Ectodermal cell (in vitro differentiated cells): ENCODE data around the gene MXRA8.
A peak's percentile ranks its signal among the peaks of the same experiment; 100 is the strongest.

ENCODE experiments used
- H3K27ac ChIP-seq: 2 replicates; pipeline ENCODE4 v1.7.0; 2013; ENCODE audit warnings: mild to moderate bottlenecking, low read depth, low read length; ENCODE audit not compliant: insufficient read depth, poor library complexity, severe bottlenecking
- H3K27me3 ChIP-seq: 2 replicates; pipeline ENCODE4 v1.7.0; 2013; ENCODE audit warnings: mild to moderate bottlenecking, low read length; ENCODE audit not compliant: insufficient read depth, control insufficient read depth, poor library complexity, severe bottlenecking
- H3K36me3 ChIP-seq: one replicate; pipeline ENCODE4 v1.7.0; 2013; ENCODE audit warnings: low read length; ENCODE audit not compliant: control insufficient read depth, insufficient read depth
- H3K4me1 ChIP-seq: one replicate; pipeline ENCODE4 v1.7.0; 2013; ENCODE audit warnings: low read length; ENCODE audit not compliant: control insufficient read depth, insufficient read depth
- H3K4me3 ChIP-seq: 2 replicates; pipeline ENCODE4 v1.7.0; 2013; ENCODE audit warnings: low read depth, low read length, control low read depth; ENCODE audit not compliant: insufficient read depth
- H3K9me3 ChIP-seq: 2 replicates; pipeline ENCODE4 v1.7.0; 2013; ENCODE audit warnings: mild to moderate bottlenecking, low read length, moderate library complexity; ENCODE audit not compliant: control insufficient read depth
- WGBS, 2 experiments: methylation state at CpG; one replicate each; pipeline ENCODE4 v1.1.7; 2013; ENCODE audit warnings: missing lambda C conversion rate in 2 of 2; 5-methylcytosine and 5-hydroxymethylcytosine counted together

Gene MXRA8

DNA sequence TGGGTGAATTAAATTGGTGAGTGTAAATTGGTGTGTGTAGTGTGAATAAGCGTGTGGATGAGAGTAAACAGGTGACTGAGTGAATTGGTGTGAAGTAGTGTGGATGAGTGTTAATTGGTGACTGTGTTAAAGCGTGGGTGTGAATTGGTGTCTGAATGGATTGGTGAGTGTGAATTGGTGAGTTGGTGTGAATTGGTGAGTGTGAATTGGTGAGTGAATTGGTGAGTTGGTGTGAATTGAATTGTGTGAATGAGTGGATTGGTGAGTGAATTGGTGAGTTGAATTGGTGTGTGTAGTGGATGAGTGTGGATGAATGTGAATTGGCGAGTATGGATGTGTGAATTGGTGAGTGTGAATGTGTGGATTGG lies 8.3 kb upstream of the MXRA8 start:
- no peaks in the 10 kb centered on the region for H3K36me3 ChIP-seq
- no peaks in the 10 kb centered on the region for H3K27me3 ChIP-seq
- H3K9me3 ChIP-seq = peaks cover 6% of the 10 kb centered on the region
- no peak overlapping the region for H3K27ac ChIP-seq
- H3K4me3 ChIP-seq = no peak overlapping the region
- peaks cover 6% of the 10 kb centered on the region for H3K4me1 ChIP-seq
- WGBS, 2 experiments = 94 to 95% methylated on average over 3 of the region's 3 CpGs

DNA sequence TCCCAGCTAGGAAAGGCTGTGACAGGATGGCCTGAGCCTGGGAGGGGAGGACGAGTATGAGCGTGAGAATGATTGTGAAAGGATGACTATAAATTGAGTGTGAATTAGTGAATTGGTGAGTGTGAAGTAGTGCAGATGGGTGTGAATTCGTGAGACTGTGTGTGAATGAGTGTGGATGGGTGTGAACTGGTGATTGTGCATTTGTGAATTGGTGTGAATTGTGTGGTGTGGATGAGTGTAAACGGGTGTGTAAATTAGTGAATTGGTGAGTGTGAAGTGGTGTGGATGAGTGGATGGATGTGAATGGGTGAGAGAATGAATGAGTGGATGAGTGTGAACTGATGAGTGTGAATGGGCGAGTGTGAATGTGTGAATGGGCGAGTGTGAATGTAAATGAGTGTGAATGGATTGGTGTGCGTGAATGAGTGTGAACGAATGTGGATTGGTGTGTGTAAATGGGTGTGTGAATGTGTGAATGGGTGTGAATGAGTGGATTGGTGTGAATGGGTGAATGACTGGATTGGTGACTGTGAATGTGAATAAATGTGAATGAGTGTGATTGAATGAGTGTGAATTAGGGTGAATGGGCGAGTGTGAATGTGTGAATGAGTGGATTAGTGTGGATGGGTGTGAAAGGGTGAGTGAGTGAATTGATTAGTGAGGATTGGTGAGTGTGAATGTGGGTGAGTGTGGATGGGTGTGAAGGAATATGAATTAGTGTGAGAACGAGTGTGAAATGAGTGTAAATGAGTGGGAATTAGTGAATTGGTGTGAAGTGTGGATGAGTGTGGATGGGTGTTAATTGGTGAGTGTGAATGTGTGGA lies 7.7 kb upstream of the MXRA8 start:
- 81 to 82% methylated on average over 10 of the region's 10 CpGs for WGBS, 2 experiments
- H3K36me3 ChIP-seq = no peaks in the 10 kb centered on the region
- peaks cover 12% of the 10 kb centered on the region for H3K4me1 ChIP-seq
- H3K27me3 ChIP-seq = no peaks in the 10 kb centered on the region
- H3K4me3 ChIP-seq = no peak overlapping the region
- peaks cover 6% of the 10 kb centered on the region for H3K9me3 ChIP-seq
- no peak overlapping the region for H3K27ac ChIP-seq

DNA sequence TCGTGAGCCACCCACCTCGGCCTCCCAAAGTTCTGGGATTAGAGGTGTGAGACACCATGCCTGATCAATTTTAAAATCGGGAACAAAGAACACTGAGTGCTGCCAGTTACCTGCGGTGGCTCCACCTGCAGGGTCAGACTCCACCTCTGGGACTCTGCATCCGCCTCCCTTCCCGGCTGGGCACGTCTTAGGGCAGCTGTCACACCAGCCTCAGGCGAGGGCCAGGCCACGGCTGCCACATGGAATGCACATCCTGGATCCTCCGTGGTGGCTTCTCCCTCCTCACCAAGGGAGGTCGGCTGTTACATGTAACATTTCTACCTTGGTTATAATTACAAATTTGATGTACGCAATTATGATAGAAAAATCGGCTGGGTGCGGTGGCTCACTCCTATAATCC lies 5.9 kb upstream of the MXRA8 start:
- 83 to 86% methylated on average over 14 of the region's 14 CpGs for WGBS, 2 experiments
- H3K9me3 ChIP-seq = peaks cover 6% of the 10 kb centered on the region
- H3K4me3 ChIP-seq = no peak overlapping the region
- H3K4me1 ChIP-seq = peaks cover 29% of the 10 kb centered on the region
- no peak overlapping the region for H3K27ac ChIP-seq
- H3K36me3 ChIP-seq = no peaks in the 10 kb centered on the region
- no peaks in the 10 kb centered on the region for H3K27me3 ChIP-seq

DNA sequence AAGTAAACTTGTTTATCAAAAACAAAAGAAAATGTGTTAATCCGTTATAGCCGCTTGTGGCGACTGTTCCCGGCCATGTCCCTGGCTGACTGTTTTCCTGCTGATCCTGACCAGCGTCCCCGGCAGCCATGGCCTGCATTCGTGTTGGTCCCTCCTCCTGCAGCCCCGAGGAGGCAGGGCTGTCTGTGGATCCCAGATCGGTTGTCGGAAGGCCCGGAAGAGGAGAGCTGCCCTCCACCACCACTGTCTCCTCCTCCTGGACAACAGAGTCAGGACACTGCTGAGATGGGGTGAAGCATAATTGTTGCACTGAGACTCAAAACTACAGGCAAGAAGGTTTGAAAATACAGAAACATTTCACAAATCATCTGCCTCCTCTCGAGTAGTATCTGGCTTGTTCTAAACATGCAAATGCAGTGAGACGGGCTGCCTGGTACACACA lies 3.6 kb upstream of the MXRA8 start:
- no peaks in the 10 kb centered on the region for H3K36me3 ChIP-seq
- peaks cover 43% of the 10 kb centered on the region for H3K4me1 ChIP-seq
- peaks cover 6% of the 10 kb centered on the region for H3K9me3 ChIP-seq
- no peak overlapping the region for H3K27ac ChIP-seq
- 42 to 45% methylated on average over 13 of the region's 13 CpGs for WGBS, 2 experiments
- no peaks in the 10 kb centered on the region for H3K27me3 ChIP-seq
- H3K4me3 ChIP-seq = no peak overlapping the region

DNA sequence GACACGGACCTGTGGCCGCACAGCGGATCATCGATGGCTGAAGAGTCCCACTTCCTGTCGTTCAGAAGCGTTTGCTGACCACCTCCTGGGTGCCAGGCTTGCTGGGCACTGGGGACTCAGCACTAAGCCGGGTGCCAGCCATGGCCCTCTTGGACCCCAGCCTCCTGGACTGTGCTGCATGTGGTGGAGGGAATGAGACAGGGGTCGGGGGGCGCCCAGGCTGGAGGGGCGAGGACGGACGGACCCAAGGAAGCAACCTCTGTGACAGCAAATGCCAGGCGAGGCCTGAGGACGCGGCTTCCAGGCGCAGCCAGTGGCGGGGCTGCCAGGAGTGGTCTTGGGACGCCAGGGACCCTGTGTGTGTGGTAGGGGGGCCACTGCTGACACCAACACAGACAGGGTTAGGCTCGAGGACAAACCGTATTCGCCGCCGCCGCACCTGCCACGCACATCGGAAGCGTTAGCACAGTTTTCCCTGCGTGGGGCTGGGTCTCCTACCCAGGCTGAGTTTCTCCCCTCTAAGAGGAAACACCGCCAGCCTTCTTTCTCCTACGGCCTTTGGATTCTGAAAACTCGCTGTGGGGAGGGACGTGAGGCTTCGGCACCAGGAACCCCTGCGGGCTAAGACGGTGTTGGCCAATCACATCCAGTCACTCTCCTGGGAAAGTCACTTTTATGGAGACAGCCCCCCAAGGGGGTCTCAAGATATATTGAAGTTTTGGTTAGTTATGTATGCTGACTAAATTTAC lies 3.1 kb upstream of the MXRA8 start:
- H3K4me3 ChIP-seq = no peak overlapping the region
- 77 to 80% methylated on average over 34 to 35 of the region's 35 CpGs for WGBS, 2 experiments
- H3K27me3 ChIP-seq = no peaks in the 10 kb centered on the region
- H3K36me3 ChIP-seq = no peaks in the 10 kb centered on the region
- H3K27ac ChIP-seq = no peak overlapping the region
- peaks cover 48% of the 10 kb centered on the region for H3K4me1 ChIP-seq
- peaks cover 5% of the 10 kb centered on the region for H3K9me3 ChIP-seq

DNA sequence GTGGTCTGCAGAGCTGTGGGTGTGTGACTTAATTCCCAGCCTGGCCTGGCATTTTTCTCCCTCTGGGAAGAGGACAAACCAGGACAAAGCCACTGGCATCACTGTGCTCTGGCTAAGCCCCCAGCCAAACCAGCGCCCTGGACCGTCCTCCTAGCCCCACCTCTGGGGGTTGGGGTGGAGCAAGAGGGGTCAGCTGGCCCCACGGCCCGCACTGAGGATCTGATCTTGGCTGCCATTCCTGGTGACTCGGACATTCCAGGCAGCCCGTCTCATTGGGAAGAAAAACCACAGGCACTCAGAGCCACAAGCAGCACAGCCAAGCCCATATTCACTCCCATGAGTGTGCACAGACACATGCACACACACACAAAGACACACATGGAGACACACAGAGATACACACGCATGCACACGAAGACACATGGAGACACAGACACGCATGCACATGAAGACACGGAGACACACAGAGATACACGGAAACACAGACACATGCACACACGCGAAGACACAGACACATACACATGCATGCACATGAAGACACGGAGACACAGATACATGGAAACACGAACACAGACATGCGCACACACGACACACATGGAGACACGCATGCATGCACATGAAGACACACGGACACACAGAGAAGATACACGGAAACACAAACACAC lies 2.3 kb upstream of the MXRA8 start:
- H3K27ac ChIP-seq = peak overlapping the region; percentile 88
- peaks cover 48% of the 10 kb centered on the region for H3K4me1 ChIP-seq
- no peak overlapping the region for H3K4me3 ChIP-seq
- no peaks in the 10 kb centered on the region for H3K36me3 ChIP-seq
- H3K9me3 ChIP-seq = no peaks in the 10 kb centered on the region
- H3K27me3 ChIP-seq = no peaks in the 10 kb centered on the region
- WGBS, 2 experiments = 78 to 82% methylated on average over 20 of the region's 20 CpGs

DNA sequence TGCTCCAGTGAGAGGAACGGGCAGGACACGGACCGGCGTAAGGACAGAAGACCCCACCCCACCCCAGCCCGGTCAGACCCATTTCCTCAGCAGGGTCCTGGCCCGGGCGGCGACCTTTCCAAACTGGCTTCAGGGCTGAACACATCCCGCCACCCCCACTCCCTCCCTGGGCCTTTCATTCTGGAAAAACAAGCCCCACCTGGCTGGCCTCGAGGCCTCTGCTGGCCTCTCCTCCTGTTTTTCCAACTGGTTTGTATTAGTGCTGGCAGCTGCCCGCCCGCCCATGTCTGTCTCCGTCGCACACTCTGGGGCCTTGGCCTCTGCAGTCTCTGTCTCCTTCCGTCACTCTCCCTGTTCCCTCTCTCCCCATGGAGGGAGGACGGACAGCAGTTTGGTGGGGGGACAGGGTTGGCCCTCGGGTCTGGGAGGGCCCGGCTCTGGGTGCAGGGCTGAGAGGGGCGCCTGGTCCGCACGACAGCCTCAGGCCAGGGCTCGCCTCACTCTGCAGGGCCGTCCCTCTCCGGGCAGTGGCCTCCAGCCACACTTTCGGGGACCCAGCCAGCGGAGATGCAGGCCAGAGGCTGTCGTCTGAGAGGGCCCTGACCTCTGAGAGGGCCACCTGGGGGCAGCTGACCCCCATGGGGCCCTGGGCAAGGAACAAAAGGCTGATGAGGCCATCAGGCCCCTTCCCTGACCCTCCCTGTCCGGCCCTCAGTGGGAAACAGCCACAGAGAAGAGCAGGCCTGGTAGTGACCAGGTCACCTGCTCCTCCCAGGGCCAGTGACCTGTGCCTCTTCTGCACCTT lies 1.5 kb upstream of the MXRA8 start:
- Histone ChIP-seq H3K4me3 (no peak overlapping the region), H3K4me1 (peaks cover 48% of the 10 kb centered on the region), H3K9me3 (no peaks in the 10 kb centered on the region), H3K27ac (peak overlapping the region; percentile 88), H3K36me3 (no peaks in the 10 kb centered on the region), H3K27me3 (no peaks in the 10 kb centered on the region)
- WGBS, 2 experiments = 67 to 70% methylated on average over 28 of the region's 28 CpGs

DNA sequence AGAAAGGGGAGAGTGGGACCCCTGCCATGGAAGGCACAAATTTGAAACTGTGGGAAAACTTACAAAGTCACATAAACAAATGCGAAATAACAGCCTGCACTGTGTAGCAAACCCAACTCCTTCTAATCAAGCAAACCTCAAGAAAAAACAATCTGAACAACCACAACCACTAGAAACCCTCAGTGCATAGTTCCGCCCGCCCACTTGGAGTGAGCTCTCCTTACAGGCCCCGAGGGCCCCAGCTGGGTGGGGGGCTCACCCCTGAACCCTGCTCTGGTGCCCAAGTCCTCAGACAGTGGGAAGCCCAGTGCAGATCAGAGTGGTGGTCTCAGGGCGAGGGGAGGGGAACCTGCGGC lies 931 bp upstream of the MXRA8 start:
- WGBS, 2 experiments = 88 to 93% methylated on average over 6 of the region's 6 CpGs
- Histone ChIP-seq H3K4me1 (peaks cover 48% of the 10 kb centered on the region), H3K4me3 (no peak overlapping the region), H3K27ac (peak overlapping the region; percentile 88), H3K36me3 (no peaks in the 10 kb centered on the region), H3K9me3 (no peaks in the 10 kb centered on the region), H3K27me3 (no peaks in the 10 kb centered on the region)

DNA sequence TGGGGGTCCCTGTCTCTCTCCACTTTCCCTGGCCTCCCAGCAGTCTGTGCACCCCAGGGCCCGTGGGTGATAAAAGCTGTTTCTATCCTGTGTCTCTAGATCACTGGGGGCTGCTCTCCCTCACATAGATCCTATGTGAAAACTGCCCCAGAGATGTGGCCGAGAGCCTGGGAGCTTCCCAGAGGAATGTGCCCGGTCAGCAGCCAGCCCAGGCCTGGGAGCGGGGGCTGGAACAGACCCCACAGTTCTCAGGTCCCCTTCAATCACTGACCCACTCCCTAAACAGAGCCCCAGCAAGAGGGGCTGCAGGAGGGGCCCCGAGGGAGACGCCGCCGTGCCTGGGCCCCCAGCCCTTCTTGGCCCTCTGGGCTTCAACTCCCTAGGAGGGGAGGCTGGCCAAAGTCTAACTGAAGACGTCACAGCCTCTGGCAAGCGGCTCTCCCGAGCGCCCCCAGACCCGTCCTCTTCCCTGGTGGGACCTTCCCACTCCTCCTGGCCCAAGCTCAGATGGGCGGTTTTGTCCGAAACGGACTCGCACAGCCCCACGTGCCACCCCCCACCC lies 403 bp downstream of the MXRA8 start:
- WGBS, 2 experiments = 25% methylated on average over 17 of the region's 18 CpGs
- H3K27me3 ChIP-seq = no peaks in the 10 kb centered on the region
- H3K4me3 ChIP-seq = peak overlapping the region; percentile 45
- H3K9me3 ChIP-seq = no peaks in the 10 kb centered on the region
- peak overlapping the region; percentile 76 for H3K27ac ChIP-seq
- peaks cover 59% of the 10 kb centered on the region for H3K4me1 ChIP-seq
- no peaks in the 10 kb centered on the region for H3K36me3 ChIP-seq
